HG02588 (cell line): ENCODE results near the gene TMEM127.
A peak's percentile ranks its signal among the peaks of the same experiment; 100 is the strongest.
"Not testable (repeated sequence)": the region's sequence is repeated elsewhere in the genome, so short reads cannot be mapped to it uniquely, and the experiment has no call there.

Experiments
- ATAC-seq: cut with Tn5 transposase; IDR thresholded peaks from one replicate; pipeline ENCODE4 v1.9.1; 2021; ENCODE audit warnings: mild to moderate bottlenecking, moderate library complexity; ENCODE audit not compliant: unreplicated experiment

Gene TMEM127

DNA sequence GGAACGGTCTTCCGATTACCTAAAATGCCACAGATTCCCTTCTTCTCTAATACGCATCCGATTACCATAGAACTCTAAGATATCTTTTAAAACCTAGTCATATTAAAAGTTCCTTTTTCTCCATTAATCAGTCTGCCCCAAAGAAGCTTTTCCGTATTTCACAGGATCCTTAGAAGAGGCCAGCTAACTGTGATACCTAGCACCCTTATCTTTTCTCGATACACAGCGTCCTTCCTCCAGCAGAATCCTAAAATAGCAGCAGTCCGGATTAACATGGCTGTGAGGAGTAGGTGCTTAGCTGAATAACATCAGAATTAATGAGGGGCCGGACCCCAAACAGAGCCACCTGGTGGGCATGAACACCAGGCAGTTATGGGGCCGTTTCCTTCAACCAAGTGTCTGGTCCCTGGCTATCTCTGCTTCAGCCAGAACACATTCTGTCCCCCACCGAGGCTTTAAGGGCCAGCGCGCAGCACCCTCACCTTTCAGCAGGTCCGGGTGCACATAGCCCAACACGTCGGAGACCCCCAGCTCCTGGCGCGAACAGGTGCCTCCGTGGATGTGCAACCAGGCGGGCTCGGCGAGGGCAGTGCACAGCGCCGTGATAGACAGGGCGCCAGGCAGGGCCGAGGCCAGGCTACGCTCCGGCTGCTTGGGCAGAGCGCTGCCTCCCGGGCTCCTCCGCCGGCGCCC, 995 bp downstream of the TMEM127 start:
- ATAC-seq = peak; percentile 4

DNA sequence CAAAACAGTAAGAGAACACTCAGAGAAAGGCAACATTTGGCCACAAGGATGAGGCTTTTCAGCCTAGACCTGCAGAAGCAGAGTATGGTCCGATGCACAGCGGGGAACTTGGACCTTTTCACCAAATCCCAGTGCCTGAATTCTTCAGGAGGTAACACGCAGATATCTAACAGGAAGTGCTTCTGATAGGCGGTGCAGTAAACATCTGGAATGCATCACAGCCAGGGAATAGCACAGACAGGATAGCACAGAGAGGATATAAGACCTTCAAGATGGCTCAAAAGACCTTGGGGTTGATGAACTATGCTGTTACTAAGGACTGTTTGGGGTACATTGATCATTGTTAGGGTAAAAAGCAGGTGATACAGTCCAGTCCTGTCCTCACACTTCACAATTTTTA, 1.7 kb downstream of the TMEM127 start:
- no peak for ATAC-seq

DNA sequence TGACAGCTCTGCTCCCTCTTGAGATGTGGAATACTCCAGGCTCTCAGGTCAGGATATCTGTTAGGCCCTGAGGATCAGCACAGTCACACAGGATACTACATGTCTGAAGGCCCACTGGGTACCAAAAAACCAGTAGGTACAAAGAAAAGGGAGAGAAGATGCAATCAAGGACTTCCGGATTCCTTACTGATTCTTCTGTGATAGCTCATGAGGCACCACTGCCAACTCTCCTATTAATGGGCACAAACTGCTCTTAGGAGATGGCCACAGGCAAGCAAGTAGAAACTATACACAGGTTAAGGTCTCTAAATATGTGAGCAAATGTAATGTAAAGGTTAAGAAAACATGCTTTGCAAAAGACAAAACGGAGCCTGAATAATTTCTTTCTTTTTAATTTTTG, 3.5 kb downstream of the TMEM127 start:
- ATAC-seq = no peak

DNA sequence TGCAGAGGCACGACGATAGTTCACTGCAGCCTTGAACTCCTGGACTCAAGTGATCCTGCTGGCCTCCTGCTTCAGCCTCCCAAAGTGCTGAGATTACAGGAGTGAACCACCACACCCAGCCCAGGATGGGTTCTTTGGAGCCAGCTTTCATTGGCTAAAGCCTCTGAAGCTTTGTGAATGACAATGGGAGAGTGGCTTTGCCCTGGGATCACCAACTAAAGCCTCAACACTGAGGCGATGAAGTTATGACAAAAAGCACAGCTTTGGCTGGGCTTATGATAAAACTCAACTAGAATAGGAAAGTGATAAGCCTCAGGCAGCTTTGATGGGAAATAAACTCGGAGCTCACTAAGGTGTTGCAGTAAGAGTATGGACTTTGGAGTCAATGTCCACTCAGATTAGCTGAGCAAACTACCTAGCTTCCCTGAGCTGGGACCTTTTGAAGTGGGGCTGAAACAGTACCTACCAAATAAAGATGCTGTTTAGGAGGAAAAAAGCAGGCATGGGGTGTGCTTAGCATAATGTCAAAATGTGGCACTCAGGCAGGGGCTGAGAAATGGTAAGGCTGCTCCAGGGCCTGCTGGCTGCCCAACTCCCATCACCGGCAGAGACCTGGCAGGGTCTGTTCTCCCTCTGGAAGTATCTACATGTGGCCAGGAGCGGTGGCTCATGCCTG, 4.3 kb downstream of the TMEM127 start:
- no peak for ATAC-seq

DNA sequence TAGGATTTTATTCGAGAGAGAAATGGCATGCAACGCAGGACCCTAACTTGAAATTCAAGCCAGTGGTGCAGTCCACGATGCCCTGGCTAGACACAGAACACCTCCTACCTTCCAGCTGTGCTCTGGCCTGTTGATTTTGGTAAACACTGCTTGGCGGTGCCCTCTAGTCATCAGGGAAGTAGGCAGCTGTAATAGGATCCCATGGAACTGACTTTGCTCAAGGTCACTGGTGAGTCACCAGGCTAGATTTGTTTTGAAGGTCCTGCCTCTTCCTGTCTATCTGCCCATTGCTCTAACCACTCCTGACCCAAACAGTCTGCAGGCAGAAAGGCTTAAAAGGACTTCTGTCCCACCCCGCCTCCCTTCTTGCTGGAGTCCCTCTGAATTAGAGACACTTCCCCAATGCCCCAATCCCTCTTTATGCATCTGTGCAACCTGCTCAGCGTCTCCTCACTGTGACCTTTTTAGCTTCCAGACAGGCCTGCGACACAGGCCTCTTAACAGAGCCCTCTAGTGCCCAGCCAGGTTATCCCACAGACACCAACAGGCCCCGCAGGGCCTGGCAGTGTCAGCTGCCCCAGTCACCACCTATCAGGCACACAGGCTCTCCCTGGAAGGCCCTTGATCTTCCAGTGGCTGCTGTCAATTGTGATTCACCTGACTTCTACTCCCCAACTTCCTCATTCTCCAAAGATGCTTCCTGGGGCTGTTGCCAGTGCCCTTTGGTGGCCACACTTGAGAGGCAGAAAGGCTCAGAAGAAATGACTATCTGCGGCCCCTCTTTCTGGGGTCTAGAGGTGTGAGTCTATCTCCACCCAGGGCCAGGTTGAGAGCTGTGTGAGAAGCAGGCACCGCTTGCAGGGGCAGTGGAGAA, 5.2 kb downstream of the TMEM127 start:
- ATAC-seq = no peak

DNA sequence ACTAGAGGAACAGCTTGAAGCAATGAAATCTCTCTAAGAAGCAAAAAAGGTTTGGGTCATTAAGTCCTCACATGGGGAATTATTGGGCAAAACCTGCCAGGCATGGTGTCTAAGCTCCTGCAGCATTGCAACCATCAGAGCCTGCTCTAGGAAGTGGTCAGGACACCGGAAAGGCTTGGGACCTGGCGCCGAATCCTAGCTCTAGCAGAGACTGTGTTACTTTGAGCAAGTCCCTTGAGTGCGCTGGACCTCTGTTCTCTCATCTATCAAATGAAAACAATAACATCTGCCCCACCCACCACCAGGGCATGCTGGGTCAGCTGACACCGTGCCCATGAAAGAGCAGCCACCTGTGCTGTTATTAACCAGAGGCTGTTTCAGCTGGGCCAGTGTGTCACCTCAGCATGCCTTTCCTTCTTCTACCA, 6.3 kb downstream of the TMEM127 start:
- no peak for ATAC-seq

DNA sequence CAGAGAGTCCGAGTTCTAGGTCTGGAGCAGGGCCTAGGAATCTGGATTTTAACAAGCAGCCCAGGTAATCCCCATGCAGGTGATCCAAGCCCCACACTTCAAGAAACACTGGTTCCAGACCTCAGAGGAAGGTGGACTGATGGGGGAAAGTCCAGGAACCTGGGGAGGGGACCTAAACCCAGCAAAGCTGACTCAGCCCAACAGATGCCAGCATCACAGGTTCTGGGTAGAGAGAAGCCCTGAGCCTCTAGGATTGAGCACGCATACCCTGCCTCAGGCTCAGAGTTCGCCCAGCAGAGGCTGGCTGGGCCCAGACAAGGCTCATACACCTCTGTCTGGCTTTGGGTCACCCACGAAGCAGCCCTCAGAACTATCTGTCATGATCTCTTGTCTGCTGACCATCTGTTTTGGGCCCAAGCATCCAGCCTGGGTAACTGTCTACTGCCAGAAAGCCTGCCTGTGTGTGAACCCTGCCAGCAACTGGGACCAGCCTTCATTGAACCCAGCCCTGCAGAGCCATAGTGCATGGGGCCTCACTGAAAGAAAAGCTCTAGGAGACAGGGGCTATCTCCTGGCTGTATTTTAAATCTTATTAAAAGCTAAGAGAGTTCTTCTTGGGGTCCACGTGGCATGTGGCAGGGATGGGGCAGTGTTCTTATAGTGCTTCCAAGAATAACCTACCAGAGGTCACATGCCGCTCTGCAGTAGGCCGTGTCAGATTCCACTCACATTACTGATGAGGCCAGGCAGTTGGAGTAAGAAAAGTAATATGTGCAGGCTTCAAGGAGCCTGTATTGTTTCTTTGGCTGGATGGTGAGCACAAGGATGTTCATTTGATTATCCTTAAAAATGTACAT, 7.4 kb downstream of the TMEM127 start:
- ATAC-seq = no peak

DNA sequence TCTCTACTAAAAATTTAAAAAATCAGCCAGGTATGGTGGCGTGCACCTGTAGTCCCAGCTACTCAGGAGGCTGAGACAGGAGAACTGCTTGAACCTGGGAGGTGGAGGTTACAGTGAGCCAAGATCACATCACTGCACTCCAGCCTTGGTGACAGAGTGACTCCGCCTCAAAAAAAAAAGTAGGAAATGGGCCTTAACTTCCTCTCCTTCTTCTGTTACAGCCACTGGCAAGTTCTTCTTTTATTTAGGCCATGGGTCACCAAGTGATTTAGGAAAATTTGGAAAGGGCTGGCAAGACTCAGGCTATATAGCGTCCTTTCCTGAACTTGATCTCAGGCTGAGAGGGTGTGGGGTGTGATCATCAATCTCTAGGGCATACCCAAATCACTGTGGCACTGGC, 8.1 kb downstream of the TMEM127 start:
- not testable (repeated sequence) for ATAC-seq

DNA sequence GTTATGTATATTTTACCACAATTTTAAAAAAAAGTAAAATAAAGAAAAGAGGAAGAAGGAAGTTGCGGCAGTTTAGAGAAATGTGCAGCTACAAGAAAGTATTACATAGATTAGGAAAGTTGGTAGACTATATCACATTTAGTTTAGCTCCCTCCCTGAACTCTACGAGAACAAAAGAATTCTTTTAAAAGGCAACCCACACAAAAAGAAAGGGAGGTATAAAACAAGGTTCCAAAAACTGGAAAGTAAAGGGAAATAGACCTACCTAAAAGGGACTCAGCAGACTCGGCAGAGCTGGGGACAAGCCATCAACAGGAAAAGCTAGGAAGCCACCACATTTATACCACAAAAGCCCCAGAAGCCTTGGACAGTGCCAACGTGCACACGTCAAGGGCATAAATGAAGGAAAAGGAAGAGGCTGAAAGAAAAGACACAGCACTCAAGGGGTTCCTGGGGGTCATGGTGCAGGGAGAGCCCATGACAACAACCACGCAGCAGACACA, 9.1 kb downstream of the TMEM127 start:
- ATAC-seq = no peak

DNA sequence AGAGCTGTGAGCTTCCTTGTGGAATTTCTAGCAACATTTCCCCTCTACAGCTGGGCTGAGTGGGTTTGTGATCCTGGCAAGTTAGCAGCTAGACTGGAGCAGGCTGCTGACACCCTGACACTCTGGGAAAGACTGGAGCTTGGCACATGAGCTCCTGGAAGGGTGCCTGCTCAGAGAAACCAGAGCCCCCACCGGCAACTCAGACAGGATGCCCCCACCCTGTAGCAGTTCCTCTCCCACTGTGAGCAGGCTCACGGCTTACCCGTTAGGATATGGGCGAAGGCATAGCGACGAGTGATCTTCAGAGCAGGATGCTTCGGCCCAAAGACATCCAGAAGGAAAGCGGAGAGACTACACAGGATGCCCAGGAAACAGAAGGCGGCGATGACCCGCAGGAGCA, 11.2 kb downstream of the TMEM127 start:
- no peak for ATAC-seq

DNA sequence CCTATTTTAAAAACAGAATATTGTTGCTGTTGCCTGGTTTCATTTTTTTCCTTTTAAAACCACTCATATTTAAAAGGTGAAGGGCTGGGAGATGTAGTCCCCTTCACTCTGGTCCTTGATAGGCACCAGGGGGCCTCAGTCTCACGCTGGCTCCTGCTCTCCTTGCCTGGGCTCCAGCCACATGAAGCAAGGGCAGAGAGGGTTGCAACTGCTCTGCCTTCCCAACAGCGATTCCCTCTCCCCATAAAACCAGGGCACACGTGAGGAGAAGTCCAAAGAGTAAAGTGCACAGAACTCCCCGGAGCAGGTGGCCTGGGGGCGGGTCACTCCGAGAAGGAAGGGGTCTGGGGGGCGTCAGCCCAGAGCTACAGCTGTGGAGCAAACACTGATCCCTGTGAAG, 12.8 kb downstream of the TMEM127 start:
- no peak for ATAC-seq

DNA sequence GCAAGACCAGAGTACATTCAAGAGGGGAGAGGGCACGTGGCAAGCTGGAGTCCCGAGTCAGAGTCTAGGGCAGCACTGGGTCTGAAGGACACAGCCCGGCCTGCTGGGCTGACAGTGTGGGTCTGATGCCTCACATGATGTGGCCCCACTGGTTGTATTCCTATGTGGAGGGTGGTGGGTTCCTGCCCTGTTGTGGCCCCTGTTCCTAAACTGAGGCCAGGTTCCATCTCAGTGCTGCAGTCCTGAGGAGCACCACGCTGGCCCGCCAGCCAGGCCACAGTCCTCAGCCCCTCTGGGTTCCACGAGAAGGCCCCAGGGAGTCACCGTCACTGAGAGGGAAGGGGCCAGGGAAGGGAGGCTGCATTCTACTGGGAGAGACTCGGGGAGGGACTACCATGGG, 13.3 kb downstream of the TMEM127 start:
- ATAC-seq = no peak

DNA sequence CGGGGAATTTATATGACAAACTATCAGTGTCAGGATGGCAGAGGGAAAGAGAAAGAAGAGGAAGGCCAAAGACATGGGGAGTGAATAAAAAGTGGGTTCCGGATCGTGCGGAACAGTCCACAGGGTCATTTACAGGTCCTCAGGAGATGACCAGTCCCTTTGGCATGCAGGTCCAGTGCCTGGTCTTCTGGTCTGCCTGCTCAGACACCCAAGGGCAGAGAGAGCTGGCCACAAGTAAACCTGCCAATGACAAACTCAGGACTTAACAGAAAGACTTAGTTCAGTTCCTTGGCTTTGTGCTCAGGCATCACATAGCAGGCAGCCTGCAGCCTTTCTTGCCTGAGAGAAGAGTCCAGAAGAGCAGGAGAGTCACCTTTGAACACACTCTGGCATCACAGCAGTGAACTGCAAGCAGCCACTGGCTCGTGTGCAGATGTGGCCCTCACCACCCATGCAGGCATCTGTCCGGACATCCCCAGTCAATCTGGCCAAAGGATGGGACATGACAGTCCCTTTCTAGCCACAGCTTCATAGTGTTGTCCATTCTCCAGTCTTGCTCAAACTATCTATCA, 14.0 kb downstream of the TMEM127 start:
- no peak for ATAC-seq

DNA sequence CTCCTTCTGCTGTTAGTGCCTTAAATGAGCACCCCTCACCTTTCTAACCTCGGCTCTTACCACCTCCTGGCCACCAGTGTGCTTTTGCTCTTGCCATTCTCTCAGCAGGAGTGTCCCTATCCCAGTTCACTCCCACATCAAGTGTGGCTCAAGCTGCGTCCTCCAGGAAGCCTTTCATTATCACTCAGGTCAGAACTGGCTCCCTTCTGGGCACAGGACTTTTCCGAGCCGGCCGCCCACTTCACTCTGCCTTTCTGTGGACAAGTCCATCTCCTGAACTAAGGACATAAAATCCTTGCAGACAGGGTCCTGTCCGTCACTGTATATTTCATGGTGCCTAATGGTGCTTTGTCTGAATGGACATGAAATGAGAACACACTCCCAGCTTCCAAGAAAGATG, 15.6 kb downstream of the TMEM127 start:
- ATAC-seq = no peak

DNA sequence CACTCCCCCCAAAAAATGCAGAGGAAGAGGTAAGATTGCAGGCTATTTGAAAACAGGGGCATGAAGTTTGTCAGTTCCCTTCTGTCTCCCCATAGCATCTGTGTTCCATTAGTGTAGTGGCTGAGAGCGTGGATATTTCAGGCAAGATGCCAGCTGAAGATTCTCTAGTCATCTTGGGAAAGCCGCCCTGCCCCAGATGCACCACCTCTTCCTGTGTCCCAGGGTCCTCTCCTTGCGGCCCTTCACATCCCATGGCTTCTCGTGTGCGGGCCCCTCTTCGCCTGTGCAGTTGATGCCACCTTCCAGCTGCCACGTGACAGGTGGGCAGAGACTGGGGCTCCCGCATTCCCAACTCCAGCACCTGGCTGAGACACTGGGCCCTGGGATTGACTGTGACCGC, 16.1 kb downstream of the TMEM127 start:
- ATAC-seq = no peak

DNA sequence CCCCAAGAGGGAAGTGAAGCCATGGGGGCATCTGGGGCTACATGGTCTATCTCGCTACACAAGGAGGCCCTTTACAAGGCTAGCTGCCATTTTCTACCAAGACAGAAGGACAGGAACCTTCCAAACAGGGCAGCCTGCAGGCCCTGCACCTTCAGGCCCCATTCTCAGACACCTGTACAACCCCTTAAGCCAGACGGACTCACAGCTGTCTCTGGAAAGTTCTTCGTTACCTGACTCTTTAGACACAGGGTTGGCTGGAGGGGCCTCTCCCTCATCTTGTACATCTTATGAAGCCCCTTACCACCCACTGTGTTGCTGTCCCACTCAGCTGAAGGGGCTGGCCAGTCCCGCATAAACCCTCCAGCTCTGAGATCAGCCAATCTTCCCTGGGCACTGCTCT, 17.2 kb downstream of the TMEM127 start:
- no peak for ATAC-seq

DNA sequence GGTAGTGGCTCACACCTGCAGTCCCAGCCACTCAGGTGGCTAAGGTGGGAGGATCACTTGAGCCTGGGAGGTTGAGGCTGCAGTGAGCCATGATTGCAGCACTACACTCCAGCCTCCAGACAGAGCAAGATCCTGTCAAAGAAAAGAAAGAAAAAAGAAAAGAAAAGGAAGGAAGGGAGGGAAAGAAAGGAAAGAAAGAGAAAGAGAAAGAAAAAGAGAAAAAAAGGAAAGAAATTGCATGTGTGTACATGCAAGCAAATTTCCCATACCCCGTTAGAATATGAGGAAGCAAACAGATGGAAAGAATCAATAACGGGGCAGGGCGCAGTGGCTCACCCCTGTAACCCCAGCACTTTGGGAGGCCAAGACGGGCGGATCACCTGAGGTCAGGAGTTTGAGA, 17.9 kb downstream of the TMEM127 start:
- no peak for ATAC-seq

DNA sequence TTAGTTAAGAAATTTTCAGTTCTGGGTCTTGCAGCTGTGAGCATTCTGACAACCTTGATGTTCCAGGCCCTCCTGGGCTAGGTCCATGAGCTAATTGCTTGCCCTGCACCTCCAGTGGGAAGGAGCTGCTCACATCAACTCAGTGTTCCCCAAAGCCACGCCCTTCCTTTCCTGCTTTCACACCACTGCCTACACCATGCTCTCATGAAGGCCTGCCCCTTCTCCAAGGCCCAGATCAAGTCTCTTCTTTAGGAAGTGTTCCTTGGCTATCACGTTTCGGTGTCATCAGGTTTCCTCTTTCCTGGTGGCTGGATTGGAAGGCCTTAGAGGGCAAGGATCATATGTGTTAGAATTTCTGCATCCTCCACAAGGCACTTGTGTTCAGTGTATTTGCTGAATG, 18.8 kb downstream of the TMEM127 start:
- ATAC-seq = no peak

DNA sequence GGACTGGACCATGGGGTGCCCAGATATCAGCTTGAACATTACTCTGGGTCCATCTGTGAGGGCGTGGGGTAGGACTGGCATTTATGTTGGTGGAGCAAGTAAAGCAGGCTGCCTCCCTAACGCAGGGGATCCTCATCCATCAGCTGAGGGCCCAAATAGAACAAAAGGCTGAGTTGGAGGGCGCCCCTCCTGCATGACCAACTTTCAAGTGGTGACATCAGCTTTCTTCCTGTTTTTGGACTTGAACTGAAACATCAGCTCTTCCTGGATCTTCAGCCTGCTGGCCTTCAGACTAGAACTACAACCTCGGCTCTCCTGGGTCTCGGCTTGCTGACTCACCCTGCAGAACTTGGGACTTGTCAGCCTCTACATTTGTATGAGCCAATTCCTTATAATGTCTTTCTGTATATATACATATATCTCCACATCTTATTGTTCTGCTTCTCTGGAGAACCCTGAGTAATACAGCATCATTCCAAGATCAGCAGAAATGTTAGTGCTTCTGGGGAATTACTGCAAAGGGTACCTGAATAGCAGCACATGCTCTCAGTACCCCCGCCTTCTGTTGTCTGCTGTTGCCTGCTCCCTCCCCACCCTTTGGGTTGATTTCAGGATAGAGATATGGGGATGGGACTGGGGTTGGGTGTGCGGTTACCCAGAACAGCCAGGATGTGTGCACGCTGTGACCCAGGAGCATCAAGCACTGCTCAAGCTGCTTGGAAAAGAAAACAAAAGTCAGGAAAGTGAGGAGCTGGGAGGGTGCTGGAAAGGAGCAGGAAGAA, 20.0 kb downstream of the TMEM127 start:
- no peak for ATAC-seq

DNA sequence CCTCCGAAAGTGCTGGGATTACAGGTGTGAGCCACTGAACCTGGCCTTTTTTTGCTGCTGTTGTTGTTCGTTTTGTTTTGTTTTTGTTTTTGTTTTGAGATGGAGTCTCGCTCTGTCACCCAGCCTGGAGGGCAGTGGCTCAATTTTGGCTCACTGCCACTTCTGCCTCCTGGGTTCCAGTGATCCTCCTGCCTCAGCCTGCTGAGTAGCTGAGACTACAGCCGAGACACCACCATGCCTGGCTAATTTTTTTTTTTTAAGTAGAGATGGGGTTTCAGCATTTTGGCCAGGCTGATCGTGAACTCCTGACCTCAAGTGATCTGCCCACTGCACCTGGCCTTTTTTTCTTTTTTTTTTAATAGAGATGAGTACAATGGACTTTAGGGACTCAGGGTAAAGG, 22.0 kb downstream of the TMEM127 start:
- ATAC-seq = no peak
